GM12878 (cell line): Measurements from ENCODE around the gene ZSWIM5. TPM values are rescaled to one million over a fixed set of nuclear protein-coding genes. Genes with fewer than 3 reads are reported as not detected.

ENCODE experiments used
- ATAC-seq: fragments of 200-7000 bp; cut with Tn5 transposase; 3 replicates; pipeline ENCODE4 v1.9.1; 2020; ENCODE audit warnings: mild to moderate bottlenecking, moderate library complexity
- BruUV-seq: library from RNA; stranded (reverse); fragments of 400-500 nt; replicated peaks from 2 replicates; lab custom pipeline; 2021; lab: Mats Ljungman, UMichigan
- CTCF ChIA-PET: fragments of 300-600 bp; sonication (Branson Sonifier 250); formaldehyde crosslinking; extraction: SDS; loops from one replicate; lab custom pipeline; 2021; ENCODE audit warnings: inconsistent platforms; lab: Yijun Ruan, JAX
- POLR2A ChIA-PET: fragments of 350-600 bp; formaldehyde crosslinking; extraction: SDS; loops from one replicate; lab custom pipeline; 2021; ENCODE audit warnings: inconsistent platforms; lab: Charles Lee
- RAD21 ChIA-PET: fragments of 300-600 bp; sonication (Branson Sonifier 250); formaldehyde crosslinking; loops from one replicate; lab custom pipeline; 2023; ENCODE audit warnings: antibody characterized with exemption; ENCODE audit not compliant: unreplicated experiment; lab: Charles Lee
- SMC1A ChIA-PET: fragments of 300-600 bp; sonication (Branson Sonifier 250); formaldehyde crosslinking; loops from one replicate; lab custom pipeline; 2023; ENCODE audit not compliant: unreplicated experiment, uncharacterized antibody; lab: Charles Lee
- DNase-seq: peaks from one replicate; pipeline ENCODE4 v3.0.0-alpha.2; 2011; ENCODE audit warnings: low read depth, low spot score
- FAIRE-seq: peaks from 3 replicates; lab custom pipeline; 2011; peaks lifted over from hg19 to GRCh38; lab: Jason Lieb, UNC
- H2AFZ ChIP-seq: 2 replicates; pipeline ENCODE4 v1.6.0; 2011; ENCODE audit warnings: low read depth, low read length, control low read depth; ENCODE audit not compliant: control insufficient read depth
- H3K27ac ChIP-seq: 2 replicates; pipeline ENCODE4 v1.5.1; 2011; ENCODE audit warnings: control low read depth; ENCODE audit not compliant: control insufficient read depth, insufficient read depth
- H3K27me3 ChIP-seq, 2 experiments: replicated peaks in 1 of 2; 2 replicates each; pipeline versions ENCODE4 v1.6.0 to v1.6.1; 2011; ENCODE audit warnings: low read length in 1 of 2; ENCODE audit not compliant: control insufficient read depth in 2 of 2, insufficient read depth in 2 of 2
- H3K36me3 ChIP-seq, 2 experiments: 2 replicates each; pipeline ENCODE4 v1.5.1; 2011; ENCODE audit warnings: low read length in 1 of 2; ENCODE audit not compliant: control insufficient read depth in 2 of 2, insufficient read depth in 2 of 2
- H3K4me1 ChIP-seq: 2 replicates; pipeline ENCODE4 v1.6.1; 2011; ENCODE audit warnings: mild to moderate bottlenecking, low read length, moderate library complexity, mixed read lengths; ENCODE audit not compliant: control insufficient read depth, insufficient read depth
- H3K4me2 ChIP-seq: 2 replicates; pipeline ENCODE4 v1.6.0; 2011; ENCODE audit warnings: control low read depth; ENCODE audit not compliant: control insufficient read depth, insufficient read depth
- H3K4me3 ChIP-seq: fragments of 200-600 bp; sonication (generic); 2 replicates; pipeline ENCODE4 v1.5.1; 2016
- H3K79me2 ChIP-seq: 2 replicates; pipeline ENCODE4 v1.6.0; 2011; ENCODE audit warnings: low read length; ENCODE audit not compliant: control insufficient read depth, insufficient read depth
- H3K9ac ChIP-seq: 2 replicates; pipeline ENCODE4 v1.8.0; 2011; ENCODE audit warnings: low read length, control low read depth, mixed read lengths; ENCODE audit not compliant: control insufficient read depth, insufficient read depth
- H3K9me3 ChIP-seq: replicated peaks from 3 replicates; pipeline ENCODE4 v1.5.1; 2011; ENCODE audit warnings: mild to moderate bottlenecking, low read length; ENCODE audit not compliant: control insufficient read depth, insufficient read depth
- H4K20me1 ChIP-seq: 2 replicates; pipeline ENCODE4 v1.6.0; 2011; ENCODE audit not compliant: control insufficient read depth, insufficient read depth
- BACH1 ChIP-seq: fragments of 450-650 bp; IDR thresholded peaks from 2 replicates; pipeline ENCODE4 v1.6.1; 2017; ENCODE audit warnings: mild to moderate bottlenecking, borderline replicate concordance
- BCL11A ChIP-seq: IDR thresholded peaks from 2 replicates; pipeline ENCODE4 v1.6.1; 2011; ENCODE audit warnings: low read depth, low read length
- FOS ChIP-seq: IDR thresholded peaks from 3 replicates; pipeline ENCODE4 v1.6.1; 2011; ENCODE audit warnings: borderline replicate concordance; ENCODE audit not compliant: insufficient read length; ENCODE audit errors: extremely low read depth
- NFXL1 ChIP-seq: fragments of 450-650 bp; IDR thresholded peaks from 2 replicates; pipeline ENCODE4 v1.6.1; 2017; ENCODE audit warnings: antibody characterized with exemption, mild to moderate bottlenecking, borderline replicate concordance
- PKNOX1 ChIP-seq: fragments of 450-650 bp; IDR thresholded peaks from 2 replicates; pipeline ENCODE4 v1.6.1; 2016; ENCODE audit warnings: mild to moderate bottlenecking
- SKIL ChIP-seq: fragments of 450-650 bp; IDR thresholded peaks from 2 replicates; pipeline ENCODE4 v1.6.1; 2017; ENCODE audit warnings: mild to moderate bottlenecking, low read depth, inconsistent platforms; ENCODE audit not compliant: poor library complexity, severe bottlenecking
- WGBS: methylation state at CpG from one replicate; pipeline ENCODE4 v1.1.6; 2016; ENCODE audit warnings: low lambda C conversion rate; ENCODE audit not compliant: insufficient replicate concordance, insufficient coverage; ENCODE audit errors: missing lambda C conversion rate; 5-methylcytosine and 5-hydroxymethylcytosine counted together
- in situ Hi-C: fragments of 300-500 bp; cut with MboI; formaldehyde crosslinking; loops from 9 replicates; pipeline ENCODE4 v1.14.3; 2018; ENCODE audit warnings: mixed read lengths
- intact Hi-C: fragments of 100-400 bp; cut with micrococcal nuclease; formaldehyde crosslinking; loops from one replicate; pipeline ENCODE4 v1.14.2; 2022; ENCODE audit not compliant: unreplicated experiment
- polyA plus RNA-seq, 11 experiments: library from polyadenylated mRNA; depleted of rRNA in 4 of 11; unstranded in 6 of 11; stranded (reverse) in 5 of 11; fragments of >200 nt; fragmentation: Nextera tagmentation in 4 of 11; fragmentation: Illumina TruSeq in 1 of 11; extraction: Ambion mirVana in 4 of 11; extraction: Trizol in 1 of 11; gene quantifications; 1 replicate in 1 of 11; 2 replicates in 10 of 11; pipeline versions ENCODE4 v1.2.1 to v1.2.3, GENCODE V29; 2011 to 2016; ENCODE audit warnings: inconsistent platforms in 2 of 11, missing spikeins in 2 of 11, low read depth in 1 of 11
- total RNA-seq, 4 experiments: library from RNA; depleted of rRNA in 3 of 4; stranded (reverse); fragments of >200 nt in 3 of 4; fragmentation: Illumina TruSeq in 1 of 4; extraction: Trizol in 1 of 4; gene quantifications; 2 replicates each; pipeline versions ENCODE4 v1.2.1 to v1.2.3, GENCODE V29; 2013 to 2021
- TF ChIP-seq, protein P1 (sequence below): fragments of 450-650 bp; formaldehyde crosslinking; IDR thresholded peaks from 2 replicates; pipeline ENCODE4 v1.5.0; 2022; ENCODE audit warnings: mild to moderate bottlenecking, missing genetic modification characterization

Gene ZSWIM5
- total and polyA plus RNA-seq, 10 of the 15 experiments (the other 5 are each of a cell fraction or from before 2014, with no cell fraction given) = 0.07 to 0.97 (median 0.34) TPM; not detected in 1

DNA sequence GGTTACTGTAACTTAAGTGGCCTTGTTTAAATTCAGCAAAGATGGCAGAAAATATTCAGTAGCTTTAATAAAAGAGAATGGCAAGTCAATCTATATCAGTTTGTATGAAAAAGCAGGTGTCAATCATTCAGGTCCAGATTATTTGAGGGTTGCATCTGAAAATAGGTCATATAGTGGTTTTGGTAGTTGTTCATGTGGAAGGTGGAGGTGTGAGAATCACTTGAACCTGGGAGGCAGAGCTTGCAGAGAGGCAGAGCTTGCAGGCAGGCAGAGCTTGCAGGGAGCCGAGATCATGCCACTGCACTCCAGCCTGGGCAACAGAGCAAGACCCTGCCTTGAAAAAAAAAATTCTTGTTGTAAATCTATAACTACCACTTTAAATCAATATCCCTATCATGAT, 88.6 kb downstream of the ZSWIM5 start:
- no peak overlapping the region for H3K4me2 ChIP-seq
- 53% methylated on average over 1 of the region's 1 CpG for WGBS
- H3K9me3 ChIP-seq = no peaks in the 10 kb centered on the region
- CTCF ChIA-PET = no interaction called here
- TF ChIP-seq, protein P1, sequence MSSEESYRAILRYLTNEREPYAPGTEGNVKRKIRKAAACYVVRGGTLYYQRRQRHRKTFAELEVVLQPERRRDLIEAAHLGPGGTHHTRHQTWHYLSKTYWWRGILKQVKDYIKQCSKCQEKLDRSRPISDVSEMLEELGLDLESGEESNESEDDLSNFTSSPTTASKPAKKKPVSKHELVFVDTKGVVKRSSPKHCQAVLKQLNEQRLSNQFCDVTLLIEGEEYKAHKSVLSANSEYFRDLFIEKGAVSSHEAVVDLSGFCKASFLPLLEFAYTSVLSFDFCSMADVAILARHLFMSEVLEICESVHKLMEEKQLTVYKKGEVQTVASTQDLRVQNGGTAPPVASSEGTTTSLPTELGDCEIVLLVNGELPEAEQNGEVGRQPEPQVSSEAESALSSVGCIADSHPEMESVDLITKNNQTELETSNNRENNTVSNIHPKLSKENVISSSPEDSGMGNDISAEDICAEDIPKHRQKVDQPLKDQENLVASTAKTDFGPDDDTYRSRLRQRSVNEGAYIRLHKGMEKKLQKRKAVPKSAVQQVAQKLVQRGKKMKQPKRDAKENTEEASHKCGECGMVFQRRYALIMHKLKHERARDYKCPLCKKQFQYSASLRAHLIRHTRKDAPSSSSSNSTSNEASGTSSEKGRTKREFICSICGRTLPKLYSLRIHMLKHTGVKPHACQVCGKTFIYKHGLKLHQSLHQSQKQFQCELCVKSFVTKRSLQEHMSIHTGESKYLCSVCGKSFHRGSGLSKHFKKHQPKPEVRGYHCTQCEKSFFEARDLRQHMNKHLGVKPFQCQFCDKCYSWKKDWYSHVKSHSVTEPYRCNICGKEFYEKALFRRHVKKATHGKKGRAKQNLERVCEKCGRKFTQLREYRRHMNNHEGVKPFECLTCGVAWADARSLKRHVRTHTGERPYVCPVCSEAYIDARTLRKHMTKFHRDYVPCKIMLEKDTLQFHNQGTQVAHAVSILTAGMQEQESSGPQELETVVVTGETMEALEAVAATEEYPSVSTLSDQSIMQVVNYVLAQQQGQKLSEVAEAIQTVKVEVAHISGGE (CRISPR knock-in tag) = no peak
- TF ChIP-seq SKIL = no peak
- no peak for TF ChIP-seq BCL11A
- no peak for TF ChIP-seq FOS
- no peak for TF ChIP-seq NFXL1
- peak; percentile 22; the same call in 1 of the 2 replicates for TF ChIP-seq PKNOX1
- no peak for TF ChIP-seq BACH1
- TF ChIP-seq, all 136 proteins: peak for 1
- intact Hi-C loops = no loop called here
- POLR2A ChIA-PET = no interaction called here
- RAD21 ChIA-PET = no interaction called here
- Histone ChIP-seq H3K79me2 (no peaks in the 10 kb centered on the region), H2AFZ (no peak overlapping the region), H3K36me3 (no peaks in the 10 kb centered on the region), H4K20me1 (no peaks in the 10 kb centered on the region), H3K4me3 (no peak overlapping the region), H3K4me1 (no peaks in the 10 kb centered on the region), H3K27ac (no peak overlapping the region), H3K9ac (no peak overlapping the region), H3K27me3 (no peaks in the 10 kb centered on the region)
- in situ Hi-C loops = no loop called here
- SMC1A ChIA-PET = no interaction called here
- DNase-seq (no peak), FAIRE-seq (no peak), ATAC-seq (no peak)
- no TSS peak for BruUV-seq
